HG02642 (cell line): ENCODE data around the gene PDSS2.
"Not testable (repeated sequence)": the region's sequence is repeated elsewhere in the genome, so short reads cannot be mapped to it uniquely, and the experiment has no call there.

ENCODE experiments used
- ATAC-seq: cut with Tn5 transposase; IDR thresholded peaks from one replicate; pipeline ENCODE4 v1.9.1; 2021; ENCODE audit warnings: mild to moderate bottlenecking; ENCODE audit not compliant: unreplicated experiment, poor library complexity

Gene PDSS2

DNA sequence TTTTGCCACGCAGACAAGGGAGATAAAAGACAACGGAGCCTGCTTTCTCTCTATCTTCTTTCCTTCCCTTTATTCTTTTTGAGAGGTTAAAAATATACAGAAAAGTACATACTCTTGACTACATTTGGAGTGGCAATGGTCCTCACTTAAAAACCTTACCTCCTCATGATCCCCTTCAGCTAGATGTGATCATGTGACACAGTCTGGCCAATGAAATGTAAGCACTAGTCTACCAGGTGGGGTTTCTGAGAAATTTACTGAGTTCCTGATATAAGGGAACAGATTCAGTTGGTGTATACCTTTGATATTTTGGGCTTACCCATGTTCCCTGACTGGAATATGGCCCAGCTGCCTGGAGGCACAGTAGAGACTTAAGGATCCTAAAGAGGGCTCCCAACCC is 178.6 kb downstream of the PDSS2 start:
- no peak for ATAC-seq

DNA sequence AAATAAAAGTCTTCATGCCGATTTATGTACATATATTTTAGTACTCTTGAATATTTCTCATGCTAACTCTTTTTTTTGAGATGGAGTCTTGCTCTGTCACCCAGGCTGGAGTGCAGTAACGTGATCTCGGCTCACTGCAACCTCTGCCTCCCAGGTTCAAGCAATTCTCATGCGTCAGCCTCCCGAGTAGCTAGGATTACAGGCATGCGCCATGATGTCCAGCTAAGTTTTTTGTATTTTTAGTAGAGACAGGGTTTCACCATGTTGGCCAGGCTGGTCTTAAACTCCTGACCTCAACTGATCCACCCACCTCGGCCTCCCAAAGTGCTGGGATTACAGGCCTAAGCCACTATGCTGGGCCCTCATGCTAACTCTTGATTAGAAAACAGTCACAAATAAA is 179.4 kb downstream of the PDSS2 start:
- not testable (repeated sequence) for ATAC-seq

DNA sequence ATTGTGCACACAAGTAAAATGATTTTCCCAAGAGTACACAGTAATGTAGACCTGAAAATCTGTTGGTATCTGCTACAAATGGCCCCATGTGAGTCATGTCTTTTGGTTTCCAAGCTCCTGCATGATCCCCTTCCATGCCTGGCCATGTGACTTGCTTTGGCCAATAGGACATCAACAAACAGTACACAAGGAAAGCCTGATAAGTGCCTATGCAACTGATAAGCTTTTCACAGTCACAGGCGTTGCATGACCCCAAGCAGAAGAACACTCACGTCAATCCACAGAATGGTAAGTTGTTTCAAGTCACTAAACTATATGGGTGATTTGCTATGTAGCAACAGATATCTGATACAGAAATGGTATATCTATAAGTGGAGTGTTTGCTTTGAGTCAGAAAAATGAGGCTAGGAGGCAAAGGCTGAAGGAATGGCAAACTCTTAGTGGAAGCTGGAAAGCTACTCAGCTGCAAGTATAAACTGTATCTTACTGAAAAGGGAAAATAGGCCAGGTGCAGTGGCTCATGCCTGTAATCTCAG is 184.0 kb downstream of the PDSS2 start:
- no peak for ATAC-seq

DNA sequence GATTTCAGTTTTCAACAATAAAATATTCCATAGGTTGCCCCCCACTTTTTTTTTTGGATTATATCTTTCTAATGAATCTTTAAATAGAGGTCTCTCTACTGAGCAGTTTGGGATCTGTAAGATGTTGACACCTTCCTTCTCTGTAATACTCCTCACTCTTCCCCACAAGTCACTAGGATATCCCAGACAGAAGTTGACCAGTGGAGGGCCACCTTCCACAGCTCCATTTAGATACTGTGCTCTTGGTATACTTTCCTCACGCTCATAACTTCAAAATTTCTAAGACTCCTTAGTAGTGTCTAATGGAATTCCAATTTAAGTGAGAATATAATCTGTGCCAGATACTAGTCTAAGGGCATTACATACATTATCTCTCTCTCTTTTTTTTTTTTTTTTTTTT is 185.1 kb downstream of the PDSS2 start:
- ATAC-seq, result no peak

DNA sequence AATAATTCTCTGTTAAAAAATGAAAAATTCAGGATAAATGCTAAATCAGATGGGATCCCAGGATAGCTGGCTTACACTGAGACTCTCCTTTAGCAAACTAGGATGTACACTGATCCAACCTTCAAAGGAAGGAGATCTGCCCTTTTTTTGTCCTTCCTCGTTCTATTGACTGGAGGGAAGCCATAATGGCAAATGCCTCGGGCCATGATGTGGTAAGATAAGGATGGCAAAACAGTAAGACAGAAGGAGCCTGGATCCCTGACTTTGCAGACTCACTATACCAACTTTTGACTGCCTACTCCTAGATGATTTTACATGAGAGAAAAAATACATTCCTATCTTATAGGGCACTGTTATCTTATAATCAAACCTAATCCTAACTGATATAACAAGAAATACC is 187.1 kb downstream of the PDSS2 start:
- no peak for ATAC-seq

DNA sequence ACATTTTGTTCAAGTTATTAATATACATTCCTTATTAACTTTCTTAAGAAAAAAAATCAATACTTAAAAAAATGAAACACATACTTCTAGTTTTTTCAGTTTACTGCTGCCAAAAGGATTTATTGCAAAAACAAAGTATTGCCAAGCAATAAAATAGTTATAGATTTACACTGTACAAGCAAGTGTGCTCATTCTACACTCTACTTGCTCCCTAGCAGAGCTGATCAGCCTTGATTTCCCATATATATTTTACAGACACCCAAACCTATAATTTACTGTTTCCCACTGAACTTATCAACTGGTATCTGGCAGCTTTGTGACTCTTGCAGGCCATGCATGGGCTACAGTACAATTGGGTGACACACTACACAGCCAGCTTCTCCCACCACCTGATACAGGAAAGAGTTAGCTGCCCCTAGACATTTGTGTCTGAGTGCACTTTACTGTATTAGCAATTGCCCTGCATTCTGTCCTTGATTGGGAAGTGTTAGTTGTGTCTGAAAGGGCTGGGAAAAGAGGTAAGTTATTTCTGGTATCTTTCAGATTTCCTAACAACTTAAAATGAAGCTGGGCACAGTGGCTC is 188.1 kb downstream of the PDSS2 start:
- ATAC-seq, result no peak

DNA sequence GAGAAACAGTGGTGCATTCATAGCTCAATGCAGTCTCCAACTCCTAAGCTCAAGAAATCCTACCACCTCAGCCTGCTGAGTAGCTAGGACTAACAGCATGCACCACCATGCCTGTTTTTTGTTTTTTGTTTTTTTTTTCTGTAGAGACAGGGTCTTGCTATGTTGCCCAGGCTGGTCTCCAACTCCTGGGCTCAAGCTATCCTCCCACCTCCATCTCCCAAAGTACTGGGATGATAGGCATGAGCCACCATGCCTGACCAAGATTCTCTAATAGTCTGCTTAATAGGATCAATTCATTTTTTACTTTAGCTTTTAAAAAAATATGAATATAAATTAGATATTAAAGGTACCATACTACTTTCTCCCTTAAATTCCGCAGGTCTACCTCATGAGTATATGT is 191.7 kb downstream of the PDSS2 start:
- no peak for ATAC-seq

DNA sequence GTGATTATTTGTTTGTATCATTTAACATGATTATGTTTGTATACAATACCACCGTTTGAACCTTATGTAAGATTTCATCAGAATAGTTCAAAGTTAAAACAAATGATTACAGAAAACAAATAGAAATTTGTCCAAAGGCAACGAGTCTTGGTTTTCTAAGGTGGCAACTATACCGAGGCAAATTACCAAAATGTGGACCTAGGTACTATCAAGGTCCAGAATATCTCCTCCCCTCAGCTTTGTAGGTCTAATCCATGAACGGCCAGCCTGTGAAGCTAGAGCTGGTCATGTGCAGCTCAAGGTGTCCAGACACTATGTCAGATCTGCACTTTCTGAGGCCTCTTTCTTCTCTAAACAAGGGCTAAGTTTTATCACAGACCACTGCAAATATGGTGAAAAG is 192.4 kb downstream of the PDSS2 start:
- no peak for ATAC-seq

DNA sequence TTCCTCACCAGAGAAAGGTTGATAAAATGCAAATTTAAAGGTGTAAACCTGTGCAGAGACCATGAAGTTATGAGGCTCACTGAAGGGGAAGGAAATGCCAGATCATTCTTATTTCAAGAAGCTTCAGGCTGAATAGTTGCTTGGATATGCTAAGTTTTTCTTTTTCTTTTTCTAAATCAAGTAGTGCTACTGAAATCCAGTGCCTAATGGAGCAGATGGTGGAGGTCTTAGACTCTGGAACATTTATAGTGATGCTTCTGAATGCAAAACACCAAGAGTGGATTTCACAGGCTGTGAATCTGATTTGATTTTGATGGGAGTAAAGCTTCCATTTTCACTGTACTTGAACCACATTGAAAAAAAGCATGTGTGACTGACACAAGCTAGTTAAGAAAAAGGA is 192.8 kb downstream of the PDSS2 start:
- no peak for ATAC-seq

DNA sequence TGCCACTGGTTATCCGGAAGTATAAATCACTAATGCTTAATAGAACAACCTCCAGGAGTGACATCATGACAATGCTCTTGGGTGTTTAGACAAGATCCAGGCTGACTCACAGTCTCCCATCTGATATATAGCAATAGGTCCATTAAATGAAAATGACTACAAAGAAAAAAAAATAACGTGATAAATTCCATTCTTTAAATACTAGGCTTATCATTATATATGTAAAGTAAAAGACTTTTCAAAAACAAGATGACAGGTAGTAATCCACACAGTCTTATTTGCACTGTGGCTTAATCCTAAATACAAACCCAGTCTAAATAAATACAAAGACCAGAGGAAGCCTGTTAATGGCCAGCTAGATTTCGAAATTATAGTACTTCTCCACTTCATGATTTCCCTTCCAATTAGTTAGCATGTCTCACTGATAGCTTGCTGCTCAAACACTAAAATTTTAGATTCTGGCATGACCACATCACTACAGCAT is 195.0 kb downstream of the PDSS2 start:
- no peak for ATAC-seq

DNA sequence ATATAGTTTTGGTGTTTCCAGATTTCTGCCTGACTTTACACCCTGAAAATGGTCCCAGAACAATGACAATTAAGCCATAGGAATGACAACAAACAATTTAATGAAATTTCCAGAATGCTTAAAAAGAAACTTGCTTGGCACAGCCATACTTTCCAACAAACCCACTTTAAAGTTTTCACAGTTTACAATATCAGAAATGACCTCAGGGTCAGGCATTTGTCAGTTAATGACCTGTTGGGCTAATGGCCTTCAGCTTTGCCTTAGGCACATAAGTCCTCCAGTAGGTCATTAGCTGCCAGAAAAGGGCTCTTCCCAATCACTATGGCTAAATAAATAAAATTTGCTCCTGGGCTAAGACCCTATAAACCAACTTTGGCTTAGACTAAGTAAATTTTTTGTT is 199.4 kb downstream of the PDSS2 start:
- ATAC-seq, result no peak

DNA sequence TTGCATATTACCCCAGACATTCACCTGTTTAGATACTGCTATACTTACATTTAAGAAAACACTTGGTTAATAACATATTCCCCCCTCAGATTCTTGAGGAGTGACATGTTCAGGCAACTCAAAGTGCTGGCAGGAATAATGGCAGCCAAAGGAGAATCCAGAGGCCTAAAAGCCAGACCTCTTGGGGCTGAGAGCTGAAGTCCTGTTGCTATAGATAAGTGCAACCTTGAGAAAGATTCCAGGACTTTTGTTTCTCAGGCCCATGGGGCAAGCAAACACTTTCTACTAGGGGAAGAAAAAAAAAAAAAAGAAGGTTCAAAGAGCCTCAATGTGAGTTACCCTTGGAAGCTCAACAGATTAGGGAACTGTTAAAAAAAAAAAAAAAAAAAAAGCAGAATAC is 211.2 kb downstream of the PDSS2 start:
- no peak for ATAC-seq

DNA sequence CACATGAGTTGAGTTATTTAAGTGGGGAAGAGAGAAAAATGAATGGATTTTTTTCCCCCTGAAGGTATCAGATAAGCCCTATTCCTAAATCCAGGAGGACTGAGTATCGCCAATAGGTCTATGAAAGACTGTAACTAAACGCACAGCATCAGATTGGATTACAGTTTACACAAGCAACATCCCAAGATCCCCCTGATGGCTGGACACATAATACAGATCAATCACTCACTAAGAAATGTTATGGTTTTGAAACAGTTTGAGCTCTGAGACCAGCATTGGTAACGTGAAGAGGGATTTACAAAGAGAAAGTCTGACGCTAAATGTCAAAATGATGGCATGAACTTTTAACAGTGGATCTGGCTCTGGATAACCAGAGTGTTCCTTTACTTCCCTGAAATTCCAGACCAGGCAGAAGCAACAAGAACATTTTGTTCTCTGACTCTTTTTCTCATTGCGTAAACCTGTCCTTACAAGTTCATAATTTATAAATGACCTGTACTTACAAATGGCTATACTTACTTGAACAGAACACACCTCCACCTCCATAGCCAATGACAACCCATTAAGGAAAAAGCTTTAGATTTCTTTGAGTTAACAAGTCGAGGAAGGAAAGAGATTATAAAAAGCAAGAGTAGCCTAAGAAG is 212.3 kb downstream of the PDSS2 start:
- ATAC-seq, result no peak

DNA sequence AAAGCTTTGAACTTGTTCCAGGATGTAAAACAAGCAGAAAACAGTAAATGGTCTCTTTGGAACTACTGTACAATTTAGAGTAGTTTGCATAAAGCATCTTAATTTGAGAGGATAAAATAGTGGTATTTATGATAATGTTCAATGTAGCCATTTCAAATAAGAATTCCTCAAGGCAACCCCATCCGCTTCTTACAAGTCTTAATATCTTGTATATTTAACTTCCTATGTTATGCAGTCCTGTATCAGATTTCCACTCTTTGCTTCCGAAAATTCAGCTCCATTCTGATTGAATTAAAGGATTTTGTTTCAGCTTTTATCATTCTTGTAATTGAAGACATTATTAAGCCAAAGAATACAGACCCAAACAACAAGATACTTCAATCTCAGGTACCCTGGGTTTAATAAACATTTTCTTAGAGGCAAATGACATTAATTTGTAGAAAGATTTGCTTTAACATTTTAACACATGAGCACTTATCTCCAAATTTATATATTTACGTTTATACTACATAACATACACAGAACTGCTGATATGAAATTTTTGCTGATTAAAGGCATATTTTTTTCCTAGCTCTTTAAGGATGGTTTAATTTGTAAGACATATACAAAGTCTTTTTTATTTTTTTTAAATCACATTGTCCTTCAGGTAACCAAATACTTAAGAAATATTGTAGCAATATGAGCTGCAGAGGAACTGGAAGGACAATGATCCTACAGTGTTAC is 213.0 kb downstream of the PDSS2 start:
- no peak for ATAC-seq

DNA sequence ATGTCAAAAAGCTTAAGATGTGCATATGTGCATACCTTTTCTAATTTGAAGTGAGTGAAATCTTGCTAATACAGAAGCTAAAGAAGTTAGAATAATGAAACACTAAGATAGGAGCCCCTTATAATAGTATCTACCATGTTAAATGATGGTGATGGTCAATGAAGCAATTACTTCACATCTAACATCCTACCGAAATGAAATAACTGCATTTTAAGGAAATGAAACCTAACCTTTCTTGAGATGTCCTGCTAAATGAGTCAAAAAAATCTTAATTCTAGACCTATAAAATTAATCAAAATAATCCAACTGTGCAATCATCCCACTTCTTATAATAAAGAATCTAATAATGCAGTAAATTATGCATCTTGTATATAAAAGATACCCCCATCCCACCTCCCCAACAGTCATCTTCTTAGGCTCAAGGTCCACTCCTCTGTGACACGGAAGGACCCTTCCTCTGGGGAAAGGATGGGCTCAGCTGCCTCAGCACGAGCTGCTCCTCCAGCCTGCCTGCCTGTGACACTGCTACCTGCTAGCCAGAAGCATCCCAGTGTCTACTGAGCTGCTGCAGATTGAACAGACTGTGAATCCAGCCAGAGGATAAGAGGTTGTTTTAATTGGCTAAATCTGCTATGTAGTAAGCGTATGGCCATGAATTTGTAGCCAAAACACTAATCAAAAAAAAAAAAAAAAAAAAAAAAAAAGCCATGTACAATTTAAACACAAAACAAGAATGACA is 214.5 kb downstream of the PDSS2 start:
- no peak for ATAC-seq

DNA sequence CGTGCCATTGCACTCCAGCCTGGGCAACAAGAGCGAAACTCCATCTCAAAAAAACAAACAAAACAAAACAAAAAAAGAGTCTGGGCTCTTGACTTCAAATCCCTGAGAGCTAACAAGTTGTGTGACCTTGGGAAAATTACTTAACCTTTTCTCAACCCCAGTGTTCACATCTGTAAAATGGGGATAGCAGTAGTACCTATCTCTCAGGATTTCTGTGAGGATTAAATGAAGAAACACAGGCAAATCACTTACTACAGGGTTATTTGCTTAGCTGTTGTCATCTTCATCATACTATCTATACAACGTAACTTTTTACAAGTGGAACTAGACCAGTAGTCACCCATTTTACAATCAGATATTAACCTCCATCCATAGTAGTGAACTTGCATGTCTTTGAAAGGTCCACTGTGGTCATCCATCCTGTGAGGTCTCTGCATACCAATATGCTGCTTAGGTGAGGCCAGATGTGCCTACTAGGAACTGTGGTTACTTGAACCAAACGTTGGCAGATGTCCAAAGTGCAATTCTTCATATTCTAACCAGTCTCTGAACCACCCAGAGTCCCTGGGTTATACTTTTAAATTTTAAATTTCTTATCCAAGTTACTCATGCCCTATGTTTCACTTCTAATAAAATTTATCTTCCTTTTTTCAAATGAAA is 215.2 kb downstream of the PDSS2 start:
- ATAC-seq, result no peak

DNA sequence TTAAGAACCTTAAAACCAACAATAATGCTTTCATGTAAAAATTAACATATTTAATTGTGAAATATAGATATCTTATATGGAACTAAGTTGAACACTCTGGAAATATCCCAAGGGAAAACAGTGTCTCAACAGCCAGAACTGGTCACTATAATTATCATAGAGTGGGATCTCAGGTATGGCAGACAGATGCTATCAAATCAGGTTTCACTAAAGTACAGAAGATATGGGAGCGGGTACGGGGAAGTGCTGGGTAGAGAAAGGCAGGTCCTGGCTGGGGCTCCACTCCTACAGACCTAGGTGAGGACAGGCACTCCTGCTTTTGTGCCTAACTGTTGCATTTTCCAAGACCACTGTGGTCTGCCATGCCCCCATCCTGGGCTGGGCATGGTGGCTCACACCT is 215.9 kb downstream of the PDSS2 start:
- no peak for ATAC-seq

DNA sequence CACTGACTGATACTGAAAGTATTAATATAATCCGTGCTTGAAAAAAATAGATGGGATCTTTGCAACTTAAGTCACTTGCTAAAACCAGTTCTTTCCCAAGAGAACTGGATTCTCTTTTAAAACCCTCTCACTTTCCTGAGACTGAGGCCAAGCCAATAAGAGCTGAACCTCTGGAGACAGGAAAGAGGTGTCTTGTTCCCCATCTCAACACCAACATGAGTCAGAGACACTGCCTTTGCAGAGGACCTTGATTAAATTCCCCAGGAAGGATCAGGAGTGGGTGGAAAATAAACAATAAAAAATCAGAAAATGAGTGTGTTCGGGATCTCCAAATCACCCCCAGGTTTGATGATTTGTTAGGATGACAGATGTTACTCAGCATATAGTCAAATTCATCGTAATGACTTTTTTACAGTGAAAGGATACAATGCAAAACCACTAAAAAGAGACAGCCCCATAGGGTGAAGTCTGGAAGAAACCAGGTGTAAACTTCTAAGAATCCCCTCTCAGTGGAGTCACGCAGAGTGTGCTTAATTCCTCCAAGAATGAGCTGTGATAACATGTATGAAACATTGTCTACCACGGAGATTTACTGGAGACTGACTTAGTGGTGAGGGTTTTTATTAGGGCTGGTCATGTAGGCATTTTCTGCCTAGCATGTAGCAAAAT is 221.2 kb downstream of the PDSS2 start:
- ATAC-seq, result no peak

DNA sequence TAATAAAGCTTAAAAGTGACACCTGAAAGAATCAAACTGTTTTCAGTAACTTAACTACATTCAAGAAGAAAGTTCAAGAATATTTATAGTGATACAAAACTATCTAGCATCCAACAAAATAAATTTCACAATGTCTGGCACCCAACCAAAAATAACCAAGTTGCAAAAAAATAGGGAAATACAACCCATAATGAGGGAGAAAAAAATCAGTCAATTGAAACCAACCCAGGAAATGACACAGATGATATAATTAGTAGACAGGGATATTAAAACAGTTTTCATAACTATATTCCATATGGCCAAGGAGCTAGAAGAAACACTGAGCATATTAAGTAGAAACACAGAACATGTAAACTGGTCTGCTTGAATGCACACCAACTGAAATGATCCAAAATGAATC is 223.9 kb downstream of the PDSS2 start:
- ATAC-seq, result no peak

DNA sequence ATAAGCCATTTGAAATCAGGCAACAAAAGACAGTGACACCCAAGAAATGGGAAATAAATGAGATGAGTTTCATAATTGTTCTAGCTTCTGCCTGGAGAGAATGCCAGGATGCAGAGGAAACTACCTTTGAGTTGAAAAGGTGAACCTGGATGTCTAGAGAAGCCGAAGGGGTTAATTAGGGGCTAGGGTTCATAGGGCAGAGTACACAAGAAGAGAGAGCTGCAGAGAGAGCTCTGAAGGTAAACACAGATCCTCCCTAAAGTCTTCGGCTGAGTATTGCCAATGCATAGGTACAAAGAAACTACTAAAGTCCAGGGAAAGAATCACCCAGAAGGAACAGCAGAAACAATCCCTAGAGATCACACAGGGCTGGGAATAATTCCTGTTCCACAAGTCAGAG is 224.4 kb downstream of the PDSS2 start:
- no peak for ATAC-seq
